DOHH2 (cell line): ENCODE results near the gene PKN3.

Experiments
- H3F3A ChIP-seq: fragments of 200-600 bp; sonication (generic), shearing (Covaris generic); 2 replicates; pipeline ENCODE4 v1.6.0; 2016; ENCODE audit warnings: antibody characterized with exemption, mild to moderate bottlenecking; ENCODE audit not compliant: control insufficient read depth, insufficient read depth
- H3K27ac ChIP-seq: fragments of 200-600 bp; sonication (generic); 2 replicates; pipeline ENCODE4 v1.5.1; 2014; ENCODE audit warnings: low read depth, mild to moderate bottlenecking, low read length, moderate library complexity
- H3K27me3 ChIP-seq: fragments of 200-600 bp; sonication (generic); 2 replicates; pipeline ENCODE4 v1.6.1; 2014; ENCODE audit warnings: mild to moderate bottlenecking, low read length, mixed read lengths; ENCODE audit not compliant: control insufficient read depth
- H3K36me3 ChIP-seq: fragments of 200-600 bp; sonication (generic); 2 replicates; pipeline ENCODE4 v1.6.1; 2014; ENCODE audit warnings: mild to moderate bottlenecking, low read length, moderate library complexity, mixed read lengths; ENCODE audit not compliant: control insufficient read depth
- H3K4me1 ChIP-seq: fragments of 200-600 bp; sonication (generic); 2 replicates; pipeline ENCODE4 v1.6.1; 2014; ENCODE audit warnings: mild to moderate bottlenecking, low read length, mixed read lengths; ENCODE audit not compliant: control insufficient read depth
- H3K4me2 ChIP-seq: fragments of 200-600 bp; sonication (generic); 2 replicates; pipeline ENCODE4 v1.6.0; 2014; ENCODE audit warnings: mild to moderate bottlenecking, low read length, moderate library complexity
- H3K4me3 ChIP-seq: fragments of 200-600 bp; sonication (generic); 2 replicates; pipeline ENCODE4 v1.5.1; 2014; ENCODE audit warnings: mild to moderate bottlenecking, low read length, mixed read lengths
- H3K79me2 ChIP-seq: fragments of 200-600 bp; sonication (generic); 2 replicates; pipeline ENCODE4 v1.6.1; 2014; ENCODE audit warnings: mild to moderate bottlenecking, low read length, mixed read lengths; ENCODE audit not compliant: control insufficient read depth
- H3K9me2 ChIP-seq: fragments of 200-600 bp; sonication (generic); replicated peaks from 2 replicates; pipeline ENCODE4 v1.6.1; 2014; ENCODE audit warnings: mild to moderate bottlenecking, low read length, mixed read lengths; ENCODE audit not compliant: control insufficient read depth
- H3K9me3 ChIP-seq: fragments of 200-600 bp; sonication (generic); 2 replicates; pipeline ENCODE4 v1.6.1; 2014; ENCODE audit warnings: antibody characterized with exemption, low read length, mixed read lengths; ENCODE audit not compliant: control insufficient read depth, insufficient read depth
- H4K20me1 ChIP-seq: fragments of 200-600 bp; sonication (generic); 2 replicates; pipeline ENCODE4 v1.6.0; 2014; ENCODE audit warnings: low read depth, mild to moderate bottlenecking, antibody characterized with exemption, low read length, moderate library complexity; ENCODE audit not compliant: control insufficient read depth, insufficient read depth
- CTCF ChIP-seq: fragments of 200-600 bp; sonication (generic); IDR thresholded peaks from one replicate; pipeline ENCODE4 v1.5.1; 2014; ENCODE audit warnings: antibody characterized with exemption, mild to moderate bottlenecking, low read depth, low read length; ENCODE audit not compliant: poor library complexity, severe bottlenecking
- EZH2phosphoT487 ChIP-seq: fragments of 200-600 bp; sonication (generic); IDR thresholded peaks from 2 replicates; pipeline ENCODE4 v1.6.1; 2017; ENCODE audit warnings: borderline replicate concordance, mild to moderate bottlenecking, antibody characterized with exemption, low read length, moderate library complexity, mixed read lengths

Gene PKN3

GRCh38 chr9:128721487-128722010 lies 19.2 kb downstream of the PKN3 start:
- peaks cover 15% of the 10 kb centered on the region for H3F3A ChIP-seq
- H3K9me2 ChIP-seq: no peaks in the 10 kb centered on the region
- peaks cover 25% of the 10 kb centered on the region for H3K4me1 ChIP-seq
- H4K20me1 ChIP-seq: no peaks in the 10 kb centered on the region
- H3K4me2 ChIP-seq: no peak overlapping the region
- no peaks in the 10 kb centered on the region for H3K9me3 ChIP-seq
- H3K27me3 ChIP-seq: no peaks in the 10 kb centered on the region
- no peak for TF ChIP-seq CTCF
- no peak for TF ChIP-seq EZH2phosphoT487
- peaks cover 19% of the 10 kb centered on the region for H3K79me2 ChIP-seq
- no peak overlapping the region for H3K4me3 ChIP-seq
- H3K36me3 ChIP-seq: peaks cover 20% of the 10 kb centered on the region
- no peak overlapping the region for H3K27ac ChIP-seq

GRCh38 chr9:128722380-128723351 lies 20.4 kb downstream of the PKN3 start:
- no peaks in the 10 kb centered on the region for H4K20me1 ChIP-seq
- no peaks in the 10 kb centered on the region for H3K27me3 ChIP-seq
- H3F3A ChIP-seq: peaks cover 15% of the 10 kb centered on the region
- no peaks in the 10 kb centered on the region for H3K9me3 ChIP-seq
- H3K4me2 ChIP-seq: peak overlapping the region; percentile 83
- TF ChIP-seq CTCF (no peak), EZH2phosphoT487 (no peak)
- peak overlapping the region; percentile 84 for H3K4me3 ChIP-seq
- peaks cover 20% of the 10 kb centered on the region for H3K36me3 ChIP-seq
- H3K4me1 ChIP-seq: peaks cover 25% of the 10 kb centered on the region
- peaks cover 19% of the 10 kb centered on the region for H3K79me2 ChIP-seq
- H3K9me2 ChIP-seq: no peaks in the 10 kb centered on the region
- H3K27ac ChIP-seq: no peak overlapping the region

GRCh38 chr9:128723352-128723865 lies 21.1 kb downstream of the PKN3 start:
- H3K79me2 ChIP-seq: peaks cover 19% of the 10 kb centered on the region
- peak overlapping the region; percentile 84 for H3K4me3 ChIP-seq
- peak overlapping the region; percentile 7 for H3K27ac ChIP-seq
- peaks cover 25% of the 10 kb centered on the region for H3K4me1 ChIP-seq
- H3K9me3 ChIP-seq: no peaks in the 10 kb centered on the region
- peak overlapping the region; percentile 83 for H3K4me2 ChIP-seq
- H3K36me3 ChIP-seq: peaks cover 20% of the 10 kb centered on the region
- H3K9me2 ChIP-seq: no peaks in the 10 kb centered on the region
- H3F3A ChIP-seq: peaks cover 15% of the 10 kb centered on the region
- H4K20me1 ChIP-seq: no peaks in the 10 kb centered on the region
- no peaks in the 10 kb centered on the region for H3K27me3 ChIP-seq
- TF ChIP-seq CTCF (no peak), EZH2phosphoT487 (no peak)
